Amniotic epithelial cell (primary cell): ENCODE results near the gene OLFM2.
A peak's percentile ranks its signal among the peaks of the same experiment; 100 is the strongest.

Experiments
- DNase-seq: peaks from one replicate; pipeline ENCODE4 v3.0.0-alpha.2; 2010; ENCODE audit warnings: low read depth

OLFM2 gene

DNA sequence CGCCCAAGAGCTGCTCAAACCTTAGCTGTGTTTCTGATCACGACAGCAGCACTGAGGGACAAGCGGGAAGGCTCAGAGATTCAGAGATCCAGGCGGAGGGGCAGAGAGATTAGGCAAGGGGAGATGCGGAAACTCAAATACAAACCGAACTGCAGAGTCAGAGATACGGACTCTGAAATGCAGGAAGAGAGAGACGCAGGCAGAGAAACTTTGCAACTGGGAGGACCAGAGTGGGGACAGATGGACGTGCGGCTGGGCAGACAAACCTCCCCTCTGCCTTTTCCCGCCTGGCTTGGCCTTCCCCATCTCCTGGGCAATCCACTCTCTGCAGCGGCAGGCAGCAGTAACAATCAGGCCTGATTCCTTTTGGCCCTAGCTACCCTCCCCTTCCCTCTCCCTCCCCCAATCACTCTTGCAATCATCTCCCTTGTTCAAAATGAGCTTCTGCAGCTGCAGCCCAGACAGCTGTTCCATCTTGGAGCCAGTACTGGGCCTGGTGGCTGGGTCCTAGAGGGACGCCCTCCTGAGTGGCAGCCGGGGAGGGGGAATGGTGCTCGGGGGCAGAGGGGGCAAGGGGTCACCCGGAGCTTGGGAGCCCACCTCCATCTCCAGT is 29.7 kb downstream of the OLFM2 start:
- DNase-seq = no peak

DNA sequence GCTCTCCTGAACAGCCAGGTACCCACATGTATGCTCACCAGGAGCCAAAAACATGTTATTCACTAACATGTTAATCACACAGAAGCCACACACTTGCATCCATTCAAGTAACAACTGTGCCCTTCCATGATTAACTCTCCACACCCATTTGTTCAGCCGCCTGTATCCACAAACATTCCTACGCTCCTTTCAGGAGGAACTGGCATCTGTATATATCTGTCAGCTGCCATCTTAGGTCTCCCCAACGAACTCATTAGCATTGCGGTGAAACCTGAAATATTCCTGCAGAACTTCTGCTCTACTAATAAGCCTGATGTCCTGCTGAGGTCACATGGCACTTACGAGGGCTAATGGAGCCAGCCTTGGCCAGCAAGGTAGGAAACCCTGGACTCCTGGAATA is 33.0 kb downstream of the OLFM2 start:
- no peak for DNase-seq

DNA sequence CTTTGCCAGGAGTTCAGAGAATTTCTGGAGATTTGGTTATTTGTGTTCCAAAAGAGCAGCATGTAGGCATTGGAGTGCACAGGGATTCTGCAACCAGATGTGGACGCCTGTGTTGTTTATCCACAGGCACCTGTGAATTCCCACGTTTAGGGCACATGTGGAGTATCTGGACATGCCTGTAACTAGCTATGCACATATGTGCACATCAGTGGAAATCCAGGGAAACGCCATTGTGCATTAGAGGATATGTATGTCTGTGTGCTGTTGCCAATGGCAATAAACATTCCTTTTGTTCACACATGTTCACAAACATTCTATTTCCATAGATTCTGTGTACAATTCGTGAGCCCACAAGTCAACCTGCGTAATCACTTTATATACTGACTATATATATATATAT is 34.7 kb downstream of the OLFM2 start:
- no peak for DNase-seq

DNA sequence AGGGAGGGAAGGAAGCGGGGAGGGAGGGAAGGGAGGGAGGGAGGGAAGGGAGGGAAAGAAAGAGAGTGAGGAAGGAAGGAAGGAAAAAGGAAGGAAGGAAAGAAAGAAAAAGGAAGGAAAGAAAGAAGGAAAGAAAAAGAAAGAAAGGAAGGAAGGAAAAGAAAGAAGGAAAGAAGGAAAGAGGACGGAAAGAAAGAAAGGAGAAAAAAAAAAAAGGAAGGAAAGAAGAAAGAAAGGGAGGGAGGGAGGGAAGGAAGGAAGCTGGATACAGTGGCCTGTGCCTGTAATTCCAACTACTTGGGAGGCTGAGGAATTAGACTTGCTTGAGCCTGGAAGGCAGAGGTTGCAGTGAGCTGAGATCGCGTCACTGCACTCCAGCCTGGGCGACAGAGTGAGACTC is 35.3 kb downstream of the OLFM2 start:
- no peak for DNase-seq

DNA sequence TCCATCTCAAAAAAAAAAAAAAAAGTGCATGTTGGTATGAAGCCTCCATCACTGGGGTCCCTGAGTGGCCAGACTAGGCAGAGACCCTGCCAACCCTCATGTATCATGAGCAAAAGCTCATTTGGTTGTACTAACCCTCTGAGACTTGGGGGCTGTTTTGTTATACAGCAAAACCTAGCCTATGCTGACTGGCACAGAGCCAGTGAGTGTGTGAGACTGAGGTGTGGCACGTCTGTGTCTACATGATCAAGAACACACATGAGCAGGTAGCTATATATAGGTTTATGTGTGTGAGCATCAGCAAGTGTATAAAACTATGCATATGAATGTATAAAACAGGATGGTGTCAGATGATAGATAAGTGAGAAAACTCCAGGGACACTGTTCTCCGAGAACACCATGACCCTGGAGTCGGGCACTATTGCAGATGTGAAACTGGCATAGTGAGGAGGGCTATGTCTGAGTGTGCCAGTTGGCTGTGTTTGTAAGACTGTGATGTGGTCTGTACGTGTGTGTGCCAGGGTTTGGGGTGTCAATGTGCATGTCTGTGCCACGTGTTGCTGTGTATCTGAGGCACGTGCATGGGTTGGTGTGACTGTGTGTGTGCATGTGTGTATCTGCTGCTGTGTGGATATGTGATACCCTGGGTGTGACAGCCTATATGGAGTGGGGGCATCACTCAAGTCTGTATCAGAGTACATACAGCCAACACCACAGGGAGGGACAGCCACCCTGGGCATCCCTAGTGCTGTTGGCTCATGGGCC is 44.5 kb downstream of the OLFM2 start:
- DNase-seq = no peak

DNA sequence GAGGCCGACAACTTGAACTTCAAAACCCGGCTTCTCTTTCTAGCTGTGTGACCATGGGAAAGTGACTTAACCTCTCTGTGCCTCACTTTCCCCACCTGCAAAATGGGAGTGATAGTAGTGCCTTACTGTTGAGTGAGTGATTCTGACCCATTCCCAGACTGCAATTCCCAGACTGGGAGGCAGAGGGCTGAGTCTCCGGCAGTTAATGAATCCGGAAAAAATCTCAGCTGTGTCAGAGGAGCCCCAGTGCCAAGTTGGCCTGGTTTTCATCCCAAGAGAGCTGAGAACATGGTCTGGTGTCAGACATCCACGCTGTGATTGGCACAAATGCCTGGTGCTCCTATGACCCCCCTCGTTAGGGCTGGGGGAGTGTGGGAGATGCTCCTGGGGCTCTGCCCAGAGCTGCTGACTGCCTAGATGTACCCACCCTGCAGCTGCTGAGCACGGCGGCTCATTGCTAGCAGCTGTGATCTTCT is 51.2 kb downstream of the OLFM2 start:
- peak; percentile 10 for DNase-seq

DNA sequence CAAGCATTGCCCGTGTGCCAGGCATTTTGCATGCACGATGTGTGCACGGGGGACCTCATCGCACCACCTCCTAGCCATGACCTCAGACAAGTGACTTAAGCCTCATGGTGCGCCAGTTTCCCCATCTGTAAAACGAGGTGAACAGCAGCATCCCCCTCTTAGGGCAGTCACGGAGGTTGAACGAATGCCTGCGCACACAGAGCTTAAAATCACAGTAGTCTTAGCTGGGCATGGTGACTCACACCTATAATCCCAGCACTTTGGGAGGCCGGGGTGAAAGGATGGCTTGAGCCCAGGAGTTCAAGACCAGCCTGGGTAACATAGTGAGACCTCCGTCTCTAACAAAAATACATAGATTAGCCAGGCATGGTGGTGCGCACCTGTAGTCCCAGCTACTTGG is 52.6 kb downstream of the OLFM2 start:
- no peak for DNase-seq

DNA sequence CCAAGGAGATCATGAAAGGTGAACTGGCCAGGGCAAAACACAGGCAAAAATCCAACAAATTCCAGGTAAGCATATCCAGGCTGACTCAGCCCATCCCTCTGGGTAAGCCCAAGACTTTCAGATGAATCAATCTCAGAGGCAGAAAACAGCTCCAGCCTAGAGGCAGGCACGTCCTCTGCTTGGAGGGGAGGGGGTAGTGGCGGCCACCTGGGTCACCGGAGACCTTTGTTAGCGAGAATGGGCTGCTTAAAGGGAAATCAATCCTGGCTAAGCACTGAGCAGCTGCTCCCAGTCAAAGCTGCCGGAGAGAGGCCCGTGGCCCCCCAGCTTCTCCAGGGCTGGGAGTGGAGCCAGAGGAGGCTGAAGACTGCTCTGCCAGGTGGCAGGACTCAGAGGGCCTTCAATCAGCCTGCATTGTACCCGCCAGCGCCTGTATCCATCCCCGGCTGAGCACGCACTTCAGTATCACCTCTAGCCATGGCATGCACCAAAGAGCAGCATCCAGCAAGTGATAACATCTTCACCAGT is 53.0 kb downstream of the OLFM2 start:
- no peak for DNase-seq

DNA sequence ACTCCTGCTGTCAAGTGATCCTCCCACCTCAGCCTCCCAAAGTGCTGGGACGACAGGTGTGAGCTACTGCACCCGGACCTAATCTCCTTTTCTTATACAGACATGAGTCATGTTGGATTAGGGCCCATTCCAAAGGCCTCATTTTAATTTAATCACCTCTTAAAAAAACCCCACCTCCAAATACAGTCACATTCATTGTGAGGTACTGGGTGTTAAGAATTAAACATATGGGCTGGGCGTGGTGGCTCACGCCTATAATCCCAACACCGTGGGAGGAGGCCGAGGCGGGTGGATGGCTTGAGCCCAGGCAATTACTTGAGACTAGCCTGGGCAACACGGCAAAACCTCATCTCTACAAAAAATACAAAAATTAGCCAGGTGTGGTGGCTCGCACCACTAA is 54.6 kb downstream of the OLFM2 start:
- DNase-seq = no peak

DNA sequence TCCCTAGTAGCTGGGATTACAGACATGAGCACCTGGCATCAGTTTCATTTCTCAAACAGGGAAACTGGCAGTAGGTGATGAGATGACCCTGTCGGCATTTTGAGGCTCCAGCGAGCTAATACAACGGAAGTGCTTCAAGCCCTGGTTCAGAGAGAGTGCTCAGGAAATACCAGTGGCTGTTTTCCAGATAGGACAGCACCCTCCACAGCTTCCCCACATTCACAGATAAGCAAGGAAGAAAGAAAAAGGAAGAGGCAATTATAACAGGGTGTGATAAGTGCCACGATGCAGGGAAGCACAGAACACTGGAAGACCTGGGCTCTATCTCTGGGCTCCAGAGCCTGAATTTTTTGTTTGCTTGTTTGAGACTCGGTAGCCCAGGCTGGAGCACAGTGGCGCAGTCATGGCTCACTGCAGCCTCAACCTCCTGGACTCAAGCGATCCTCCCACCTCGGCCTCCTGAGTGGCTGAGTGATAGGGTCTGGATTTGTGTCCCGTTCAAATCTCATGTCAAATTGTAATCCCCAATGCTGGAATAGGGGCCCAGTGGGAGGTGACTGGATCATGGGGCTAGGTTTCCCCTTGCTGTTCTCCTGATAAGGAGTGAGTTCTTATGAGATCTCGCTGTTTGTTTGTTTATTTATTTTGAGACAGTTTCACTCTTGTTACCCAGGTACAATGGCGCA is 57.7 kb downstream of the OLFM2 start:
- peak; percentile 9 for DNase-seq

DNA sequence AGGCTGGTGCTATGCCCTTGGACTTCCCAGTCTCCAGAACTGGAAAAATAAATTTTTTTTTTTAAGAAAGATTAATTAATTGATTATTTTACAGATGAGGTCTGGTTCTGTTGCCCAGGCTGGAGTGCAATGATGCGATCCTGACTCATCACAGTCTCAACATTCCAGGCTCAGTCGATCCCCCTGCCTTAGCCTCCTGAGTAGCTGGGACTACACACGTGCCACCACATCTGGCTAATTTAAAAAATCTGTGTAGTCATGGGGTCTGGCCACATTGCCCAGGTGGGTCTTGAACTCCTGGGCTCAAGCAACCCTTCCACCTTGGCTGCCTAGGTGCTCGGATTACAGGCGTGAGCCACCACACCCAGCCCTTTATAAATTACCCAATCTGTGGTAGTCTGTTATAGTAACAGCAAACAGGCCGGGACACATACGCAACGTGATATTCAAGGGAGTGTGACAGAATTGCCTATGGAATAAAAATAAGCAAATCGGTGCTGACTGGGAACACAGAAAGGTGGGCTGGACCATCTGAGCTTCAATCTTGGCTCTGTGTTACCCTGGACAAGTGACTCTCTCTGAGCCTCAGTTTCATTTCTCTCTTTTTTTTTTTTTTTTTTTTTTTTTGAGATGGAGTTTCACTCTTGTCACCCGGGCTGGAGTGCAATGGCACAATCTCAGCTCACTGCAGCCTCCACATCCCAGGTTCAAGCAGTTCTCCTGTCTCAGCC is 58.4 kb downstream of the OLFM2 start:
- DNase-seq = peak; percentile 25

DNA sequence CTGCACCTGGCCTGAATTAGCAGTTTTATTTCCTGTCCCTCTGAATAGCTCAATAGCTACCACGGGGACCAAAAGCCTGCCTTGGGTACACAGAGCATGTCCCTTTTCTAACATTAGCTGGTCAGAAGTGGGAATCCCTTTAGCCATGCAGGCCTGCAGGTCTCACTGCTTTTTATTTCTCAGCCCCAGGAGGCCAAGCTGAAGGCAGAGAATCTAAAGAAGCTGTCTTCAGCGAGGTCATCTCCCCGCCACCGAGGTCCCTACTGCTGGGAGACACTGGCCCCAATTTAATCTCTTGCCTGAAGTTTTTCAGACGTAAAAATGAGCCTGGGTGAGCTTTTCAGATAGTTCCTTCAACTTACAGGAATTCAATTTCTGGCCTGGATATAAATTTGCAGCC is 60.5 kb downstream of the OLFM2 start:
- DNase-seq = no peak

DNA sequence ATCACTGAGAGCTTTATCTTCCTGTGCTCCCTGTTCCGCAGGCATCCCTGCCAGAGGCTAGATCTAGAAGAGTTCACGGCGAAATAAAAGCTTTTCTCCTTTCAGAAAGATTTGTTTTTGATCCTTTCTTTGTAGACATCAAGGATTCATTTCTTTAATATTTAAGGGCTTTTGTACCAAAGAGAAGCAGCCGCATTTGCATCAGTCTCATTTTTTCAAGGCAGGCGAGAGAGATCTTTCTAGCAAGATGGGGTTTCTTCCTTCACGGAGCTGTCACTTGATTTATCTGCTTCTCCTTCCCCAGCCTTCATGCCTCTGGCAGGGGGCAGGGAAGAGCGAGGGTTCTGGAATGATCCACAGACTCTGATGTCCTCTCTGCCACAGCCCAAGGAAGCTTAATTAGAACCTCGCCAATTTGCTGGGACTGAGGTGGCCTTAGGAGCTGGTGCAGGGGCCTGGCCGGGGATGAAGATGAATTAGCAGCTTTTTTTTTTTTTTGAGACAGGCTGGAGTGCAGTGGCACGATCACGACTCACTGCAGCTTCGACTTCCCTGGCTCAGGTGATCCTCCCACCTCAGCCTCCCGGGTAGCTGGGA is 61.2 kb downstream of the OLFM2 start:
- DNase-seq = no peak

DNA sequence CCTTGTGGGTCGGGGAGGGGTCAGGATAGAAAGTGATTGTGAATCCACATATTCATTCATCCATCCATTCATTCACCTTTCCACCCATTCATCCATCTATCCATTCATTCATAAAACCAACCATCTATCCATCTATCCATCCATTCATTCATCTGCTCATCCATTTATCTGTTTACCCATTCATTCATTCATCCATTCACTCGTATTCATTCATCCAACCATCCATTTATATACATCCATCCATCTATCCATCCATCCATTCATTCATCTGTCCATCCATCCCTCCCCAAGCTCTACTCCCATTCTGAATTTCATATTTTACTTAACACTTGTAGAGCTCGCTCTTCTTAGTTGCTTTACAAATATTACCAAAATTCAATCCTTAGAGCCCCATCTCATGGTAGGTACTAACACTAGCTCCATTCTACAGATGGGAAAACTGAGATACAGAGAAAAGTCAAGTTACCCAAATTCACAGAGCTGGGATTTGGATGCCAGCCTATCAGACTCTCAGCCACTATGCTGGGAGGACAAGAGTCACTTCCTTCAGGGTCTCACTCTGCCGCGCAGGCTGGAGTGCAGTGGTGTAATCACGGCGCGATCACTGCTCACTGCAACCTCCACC is 63.6 kb downstream of the OLFM2 start:
- DNase-seq = no peak

DNA sequence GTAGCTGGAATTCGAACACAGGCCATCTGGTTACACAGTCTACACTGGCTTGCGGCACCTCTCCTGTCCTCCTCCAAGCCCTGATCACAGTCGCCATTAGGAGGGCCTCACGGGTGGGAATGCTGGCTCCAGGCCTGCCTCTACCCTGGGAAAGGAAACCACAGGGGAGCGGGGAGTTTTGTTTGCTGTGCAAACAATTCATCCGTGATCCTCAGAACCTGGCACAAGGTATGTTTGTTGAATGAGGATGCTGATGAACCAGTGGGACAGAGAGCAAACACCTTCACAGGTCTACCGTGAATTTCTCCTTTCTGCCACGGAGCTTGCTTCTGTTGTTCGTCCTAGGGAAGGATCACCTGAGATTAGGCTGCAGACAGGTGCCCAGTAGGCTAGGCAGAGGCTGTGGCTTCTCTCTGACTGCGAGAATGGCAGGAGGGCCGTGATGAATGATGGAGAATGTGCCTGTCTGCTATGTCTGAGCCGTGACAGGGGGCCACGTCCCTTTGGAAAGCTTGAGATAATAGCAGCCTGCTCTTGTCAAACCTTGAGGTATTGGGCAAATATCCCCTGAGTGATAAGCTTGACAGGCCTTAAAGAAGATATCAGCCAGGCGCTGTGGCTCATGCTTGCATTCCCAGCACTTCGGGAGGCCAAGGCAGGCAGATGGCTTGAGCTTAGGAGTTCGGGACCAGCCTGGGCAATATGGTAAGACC is 64.5 kb downstream of the OLFM2 start:
- no peak for DNase-seq

DNA sequence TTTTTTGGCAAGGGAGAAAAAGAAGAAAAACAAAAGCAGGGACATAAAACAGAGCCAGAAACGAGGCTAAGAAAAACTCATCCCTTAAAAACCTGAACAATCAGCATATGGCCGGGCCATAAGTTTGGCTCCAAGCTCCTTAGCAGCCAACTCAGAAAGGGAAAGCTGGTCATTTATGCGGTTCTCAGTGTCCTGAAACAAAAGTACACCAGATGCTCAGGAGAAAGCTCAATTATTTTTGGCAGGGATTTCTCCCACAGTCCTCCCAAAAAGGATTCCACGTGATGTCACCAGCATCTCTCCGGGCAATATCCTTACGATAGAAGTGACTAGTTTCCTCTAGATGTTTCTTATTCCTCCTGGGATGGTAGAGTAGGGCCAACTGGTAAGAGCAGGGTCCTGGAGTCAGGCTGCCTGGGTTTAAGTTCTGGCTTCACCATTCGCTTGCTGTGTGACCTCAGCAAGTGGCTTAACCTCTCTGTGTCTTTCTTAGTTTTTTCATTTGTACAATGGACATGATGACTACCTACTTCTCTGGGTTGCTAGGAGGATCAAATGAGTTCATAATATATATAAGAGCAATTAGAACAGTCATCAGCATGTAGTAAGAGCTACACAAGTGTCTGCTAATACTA is 67.2 kb downstream of the OLFM2 start:
- DNase-seq = no peak

DNA sequence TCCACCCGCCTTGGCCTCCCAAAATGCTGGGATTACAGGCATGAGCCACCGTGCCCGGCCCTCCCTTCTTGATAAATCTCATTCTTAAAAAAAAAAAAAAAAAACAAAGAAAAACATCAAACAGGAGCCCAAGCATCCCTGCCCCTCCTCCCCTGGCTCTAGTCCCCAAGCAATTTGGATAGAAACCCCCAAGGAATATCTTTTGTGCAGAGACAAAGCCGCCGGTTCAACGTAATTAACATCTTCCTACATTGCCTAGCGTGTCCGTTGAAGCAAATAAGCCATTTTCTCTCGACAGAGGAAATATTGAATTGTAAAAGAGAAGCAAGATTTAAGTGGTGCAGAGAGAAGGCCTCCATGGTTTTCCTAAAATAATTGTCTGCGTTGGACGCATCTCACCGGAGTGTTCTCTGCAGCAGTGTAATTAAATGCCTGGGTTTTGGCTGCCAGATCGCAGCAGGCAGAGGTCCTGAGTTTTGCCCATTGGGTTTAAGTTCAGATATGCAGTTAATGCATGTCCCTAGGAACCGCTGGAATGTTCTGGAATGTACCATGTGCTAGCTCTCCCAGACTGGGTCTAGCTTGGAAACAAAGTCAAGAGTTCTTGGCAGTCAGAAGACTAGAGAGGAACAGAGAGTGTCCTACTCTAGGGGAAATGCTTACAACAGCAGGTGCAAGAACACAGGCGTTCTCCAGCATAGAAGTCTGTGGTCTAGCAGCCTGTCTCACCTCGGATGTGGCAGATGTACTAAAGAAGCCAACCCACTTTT is 70.4 kb downstream of the OLFM2 start:
- no peak for DNase-seq

DNA sequence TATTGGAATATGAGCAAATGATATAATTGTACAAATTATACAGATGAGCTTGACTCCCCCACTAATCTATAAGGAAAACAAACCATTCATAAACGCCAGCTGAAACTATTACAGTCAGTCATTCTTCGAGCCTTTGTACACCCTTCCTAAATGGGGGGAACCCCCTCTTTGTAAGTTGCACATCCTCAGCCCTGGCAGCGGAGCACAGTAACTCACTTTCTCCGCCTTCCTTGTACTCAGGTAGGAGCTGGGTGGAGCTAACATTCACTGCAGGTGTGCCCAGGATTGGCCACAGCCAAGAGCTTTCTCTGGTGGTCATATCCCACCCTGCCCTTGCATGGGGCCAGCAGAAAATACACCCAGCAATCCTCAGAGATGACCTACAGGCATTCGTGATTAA is 72.6 kb downstream of the OLFM2 start:
- DNase-seq = no peak

DNA sequence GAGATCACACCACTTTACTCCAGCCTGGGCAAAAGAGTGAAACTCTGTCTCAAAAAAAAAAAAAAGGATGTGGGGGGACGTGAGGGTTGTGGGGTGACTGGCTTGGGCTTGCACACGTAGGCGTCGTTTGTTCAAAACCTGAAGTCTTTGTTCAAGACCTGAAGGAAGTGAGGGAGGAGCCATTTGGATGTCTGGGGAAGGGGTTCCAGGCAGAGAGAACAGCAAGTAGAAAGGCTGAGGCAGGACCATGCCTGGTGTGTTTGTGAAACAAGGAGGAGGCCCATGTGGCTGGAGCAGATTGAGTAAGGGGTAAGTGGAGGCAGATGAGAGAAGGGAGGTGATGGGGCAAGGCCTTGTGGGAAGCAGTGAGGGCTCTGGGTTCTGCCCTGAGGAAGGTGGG is 73.4 kb downstream of the OLFM2 start:
- no peak for DNase-seq

DNA sequence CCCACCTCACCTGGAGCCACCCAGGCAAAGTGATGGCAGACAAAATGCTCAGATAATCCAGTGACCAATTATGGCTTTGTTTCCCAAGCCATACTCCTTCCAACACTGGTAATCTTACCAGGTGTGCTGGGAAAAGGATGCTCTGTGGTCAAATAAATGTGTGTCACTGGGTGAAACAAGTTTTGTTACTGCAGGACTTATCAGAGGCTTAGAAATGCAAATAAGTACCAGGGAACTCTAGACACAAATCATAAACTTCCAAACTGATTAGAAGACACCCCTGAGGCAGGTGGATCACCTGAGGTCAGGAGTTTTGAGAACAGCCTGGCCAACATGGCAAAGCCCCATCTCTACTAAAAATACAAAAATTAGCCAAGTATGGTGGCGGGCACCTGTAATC is 74.8 kb downstream of the OLFM2 start:
- DNase-seq = no peak
